ENCODE data around the gene C19orf12.

Gene C19orf12

GRCh38 chr19:29686285-29686805 lies 28.7 kb downstream of the C19orf12 start:
- H3K4me1 ChIP-seq (ENCODE audit: control insufficient read depth, insufficient read depth, low read length, poor library complexity, severe bottlenecking) = peaks cover 9% of the 10 kb centered on the region
- no peaks in the 10 kb centered on the region for H3K36me3 ChIP-seq (ENCODE audit: control insufficient read depth, insufficient read depth, low read length)
- no peaks in the 10 kb centered on the region for H3K27me3 ChIP-seq (replicated peaks; ENCODE audit: control insufficient read depth, insufficient read depth, low read length, poor library complexity, severe bottlenecking)
- H3K27ac ChIP-seq (ENCODE audit: insufficient read depth, low read length, poor library complexity, severe bottlenecking) = no peak overlapping the region
- no peak overlapping the region for H3K4me3 ChIP-seq (ENCODE audit: insufficient read depth, low read depth, low read length, poor library complexity, severe bottlenecking)
- no peaks in the 10 kb centered on the region for H3K9me3 ChIP-seq (ENCODE audit: control insufficient read depth, low read length)
- no peak for DNase-seq

GRCh38 chr19:29685326-29685725 lies 29.7 kb downstream of the C19orf12 start:
- Histone ChIP-seq H3K27me3 (replicated peaks; ENCODE audit: control insufficient read depth, insufficient read depth, low read length, poor library complexity, severe bottlenecking) (no peaks in the 10 kb centered on the region), H3K9me3 (ENCODE audit: control insufficient read depth, low read length) (no peaks in the 10 kb centered on the region), H3K27ac (ENCODE audit: insufficient read depth, low read length, poor library complexity, severe bottlenecking) (no peak overlapping the region), H3K4me3 (ENCODE audit: insufficient read depth, low read depth, low read length, poor library complexity, severe bottlenecking) (no peak overlapping the region), H3K36me3 (ENCODE audit: control insufficient read depth, insufficient read depth, low read length) (no peaks in the 10 kb centered on the region), H3K4me1 (ENCODE audit: control insufficient read depth, insufficient read depth, low read length, poor library complexity, severe bottlenecking) (peaks cover 19% of the 10 kb centered on the region)
- no peak for DNase-seq

GRCh38 chr19:29683009-29683408 lies 32.1 kb downstream of the C19orf12 start:
- Histone ChIP-seq H3K27ac (ENCODE audit: insufficient read depth, low read length, poor library complexity, severe bottlenecking) (no peak overlapping the region), H3K4me1 (ENCODE audit: control insufficient read depth, insufficient read depth, low read length, poor library complexity, severe bottlenecking) (peaks cover 41% of the 10 kb centered on the region), H3K9me3 (ENCODE audit: control insufficient read depth, low read length) (no peaks in the 10 kb centered on the region), H3K4me3 (ENCODE audit: insufficient read depth, low read depth, low read length, poor library complexity, severe bottlenecking) (no peak overlapping the region), H3K27me3 (replicated peaks; ENCODE audit: control insufficient read depth, insufficient read depth, low read length, poor library complexity, severe bottlenecking) (no peaks in the 10 kb centered on the region), H3K36me3 (ENCODE audit: control insufficient read depth, insufficient read depth, low read length) (no peaks in the 10 kb centered on the region)
- DNase-seq = no peak

- no peaks in the 10 kb centered on the region for H3K36me3 ChIP-seq (ENCODE audit: control insufficient read depth, insufficient read depth, low read length)
- H3K4me3 ChIP-seq (ENCODE audit: insufficient read depth, low read depth, low read length, poor library complexity, severe bottlenecking) = no peak overlapping the region
- no peaks in the 10 kb centered on the region for H3K27me3 ChIP-seq (replicated peaks; ENCODE audit: control insufficient read depth, insufficient read depth, low read length, poor library complexity, severe bottlenecking)
- H3K27ac ChIP-seq (ENCODE audit: insufficient read depth, low read length, poor library complexity, severe bottlenecking) = no peak overlapping the region
- H3K4me1 ChIP-seq (ENCODE audit: control insufficient read depth, insufficient read depth, low read length, poor library complexity, severe bottlenecking) = peaks cover 46% of the 10 kb centered on the region
- no peak for DNase-seq
- no peaks in the 10 kb centered on the region for H3K9me3 ChIP-seq (ENCODE audit: control insufficient read depth, low read length)
Measured at GRCh38 chr19:29682236-29682895, 32.7 kb downstream of the C19orf12 start.

GRCh38 chr19:29681422-29682235 lies 33.4 kb downstream of the C19orf12 start:
- no peaks in the 10 kb centered on the region for H3K27me3 ChIP-seq (replicated peaks; ENCODE audit: control insufficient read depth, insufficient read depth, low read length, poor library complexity, severe bottlenecking)
- H3K4me1 ChIP-seq (ENCODE audit: control insufficient read depth, insufficient read depth, low read length, poor library complexity, severe bottlenecking) = peaks cover 54% of the 10 kb centered on the region
- no peak for DNase-seq
- peaks cover 3% of the 10 kb centered on the region for H3K36me3 ChIP-seq (ENCODE audit: control insufficient read depth, insufficient read depth, low read length)
- no peaks in the 10 kb centered on the region for H3K9me3 ChIP-seq (ENCODE audit: control insufficient read depth, low read length)
- H3K27ac ChIP-seq (ENCODE audit: insufficient read depth, low read length, poor library complexity, severe bottlenecking) = no peak overlapping the region
- H3K4me3 ChIP-seq (ENCODE audit: insufficient read depth, low read depth, low read length, poor library complexity, severe bottlenecking) = no peak overlapping the region

DNA sequence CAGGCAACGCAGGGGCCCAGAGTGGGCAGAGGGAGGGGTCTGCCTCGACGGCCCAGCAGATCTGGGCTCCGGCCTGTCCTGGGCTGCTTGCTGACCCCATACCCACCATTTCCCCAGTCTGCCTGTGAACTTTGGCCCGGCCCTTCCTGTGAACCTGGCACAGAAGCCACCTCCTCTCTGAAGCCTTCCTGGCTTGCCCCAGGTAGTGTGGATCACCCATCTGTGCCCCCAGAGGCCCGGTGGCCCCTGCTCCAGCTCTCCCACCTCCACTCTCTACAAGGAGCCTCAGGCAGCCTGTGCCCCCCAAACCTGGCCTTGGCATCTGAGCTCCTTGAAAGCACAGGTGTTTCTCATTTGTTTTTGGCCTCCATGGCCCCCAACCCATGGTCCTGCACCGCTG lies 34.1 kb downstream of the C19orf12 start:
- Histone ChIP-seq H3K27me3 (replicated peaks; ENCODE audit: control insufficient read depth, insufficient read depth, low read length, poor library complexity, severe bottlenecking) (no peaks in the 10 kb centered on the region), H3K4me1 (ENCODE audit: control insufficient read depth, insufficient read depth, low read length, poor library complexity, severe bottlenecking) (peaks cover 61% of the 10 kb centered on the region)
- no peak for DNase-seq

GRCh38 chr19:29680447-29680846 lies 34.6 kb downstream of the C19orf12 start:
- Histone ChIP-seq H3K4me1 (ENCODE audit: control insufficient read depth, insufficient read depth, low read length, poor library complexity, severe bottlenecking) (peaks cover 66% of the 10 kb centered on the region), H3K4me3 (ENCODE audit: insufficient read depth, low read depth, low read length, poor library complexity, severe bottlenecking) (peak overlapping the region; percentile 33), H3K27ac (ENCODE audit: insufficient read depth, low read length, poor library complexity, severe bottlenecking) (peak overlapping the region; percentile 66), H3K27me3 (replicated peaks; ENCODE audit: control insufficient read depth, insufficient read depth, low read length, poor library complexity, severe bottlenecking) (no peaks in the 10 kb centered on the region), H3K36me3 (ENCODE audit: control insufficient read depth, insufficient read depth, low read length) (peaks cover 13% of the 10 kb centered on the region), H3K9me3 (ENCODE audit: control insufficient read depth, low read length) (no peaks in the 10 kb centered on the region)
- DNase-seq = peak; percentile 80 to 88 (median 84)

More for the DNA sequence above, 34.1 kb downstream of the C19orf12 start:
- H3K9me3 ChIP-seq (ENCODE audit: control insufficient read depth, low read length) = no peaks in the 10 kb centered on the region
- H3K4me3 ChIP-seq (ENCODE audit: insufficient read depth, low read depth, low read length, poor library complexity, severe bottlenecking) = peak overlapping the region; percentile 33
- H3K27ac ChIP-seq (ENCODE audit: insufficient read depth, low read length, poor library complexity, severe bottlenecking) = peak overlapping the region; percentile 66
- H3K36me3 ChIP-seq (ENCODE audit: control insufficient read depth, insufficient read depth, low read length) = peaks cover 8% of the 10 kb centered on the region

DNA sequence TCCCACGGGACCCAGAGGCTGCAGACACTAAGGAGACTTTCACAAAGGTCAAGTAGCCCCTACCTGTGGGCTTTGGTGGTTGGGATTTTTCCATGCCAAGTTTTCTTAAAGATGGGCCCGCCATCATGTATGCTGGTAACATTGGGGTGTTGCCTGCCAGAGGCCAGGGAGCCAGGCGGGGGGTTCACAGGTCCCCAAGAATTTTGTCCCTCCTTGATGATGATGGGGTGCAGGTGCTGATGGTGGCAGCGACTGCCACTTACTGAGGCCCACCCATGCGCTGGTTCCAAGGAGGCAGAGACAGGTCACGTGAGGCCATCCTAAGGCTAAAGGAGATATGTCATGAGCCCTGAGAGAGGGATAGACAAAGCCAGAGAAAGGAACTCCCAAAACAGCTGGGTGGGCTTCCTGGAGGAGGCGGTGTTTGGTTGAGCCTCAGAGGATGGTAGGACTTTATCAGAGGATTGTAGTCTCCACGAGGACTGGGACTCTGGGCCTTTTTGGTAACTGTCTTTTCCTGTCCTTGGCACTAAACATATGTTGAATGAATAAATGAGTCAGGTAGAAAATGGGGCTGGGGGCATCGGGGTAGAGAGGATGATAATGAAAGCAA lies 35.4 kb downstream of the C19orf12 start:
- DNase-seq = no peak
- Histone ChIP-seq H3K27ac (ENCODE audit: insufficient read depth, low read length, poor library complexity, severe bottlenecking) (peak overlapping the region; percentile 66), H3K4me1 (ENCODE audit: control insufficient read depth, insufficient read depth, low read length, poor library complexity, severe bottlenecking) (peaks cover 73% of the 10 kb centered on the region), H3K9me3 (ENCODE audit: control insufficient read depth, low read length) (no peaks in the 10 kb centered on the region), H3K36me3 (ENCODE audit: control insufficient read depth, insufficient read depth, low read length) (peaks cover 18% of the 10 kb centered on the region), H3K27me3 (replicated peaks; ENCODE audit: control insufficient read depth, insufficient read depth, low read length, poor library complexity, severe bottlenecking) (no peaks in the 10 kb centered on the region), H3K4me3 (ENCODE audit: insufficient read depth, low read depth, low read length, poor library complexity, severe bottlenecking) (peak overlapping the region; percentile 4)

GRCh38 chr19:29678484-29679106 lies 36.5 kb downstream of the C19orf12 start:
- no peaks in the 10 kb centered on the region for H3K9me3 ChIP-seq (ENCODE audit: control insufficient read depth, low read length)
- DNase-seq = no peak
- H3K27me3 ChIP-seq (replicated peaks; ENCODE audit: control insufficient read depth, insufficient read depth, low read length, poor library complexity, severe bottlenecking) = no peaks in the 10 kb centered on the region
- no peak overlapping the region for H3K27ac ChIP-seq (ENCODE audit: insufficient read depth, low read length, poor library complexity, severe bottlenecking)
- no peak overlapping the region for H3K4me3 ChIP-seq (ENCODE audit: insufficient read depth, low read depth, low read length, poor library complexity, severe bottlenecking)
- peaks cover 27% of the 10 kb centered on the region for H3K36me3 ChIP-seq (ENCODE audit: control insufficient read depth, insufficient read depth, low read length)
- peaks cover 84% of the 10 kb centered on the region for H3K4me1 ChIP-seq (ENCODE audit: control insufficient read depth, insufficient read depth, low read length, poor library complexity, severe bottlenecking)

Data from effector memory CD4-positive, alpha-beta T cell (primary cell).